A673 (cell line): Measurements from ENCODE around the gene CLCNKA.

Experiments
- EZH2 ChIP-seq: fragments of 200-600 bp; sonication (generic); IDR thresholded peaks from 2 replicates; pipeline ENCODE4 v1.6.1; 2017; ENCODE audit warnings: borderline replicate concordance, low read depth, mild to moderate bottlenecking, mixed read lengths, antibody characterized with exemption, low read length; ENCODE audit not compliant: poor library complexity, severe bottlenecking
- TF ChIP-seq, protein P1 (sequence below): fragments of 300-800, 200-600 bp; sonication (generic); conservative IDR thresholded peaks from 2 replicates; pipeline ENCODE4 v1.5.1; 2017; ENCODE audit warnings: low read depth, mild to moderate bottlenecking, antibody characterized with exemption, low read length, moderate library complexity, mixed read lengths

DNA sequence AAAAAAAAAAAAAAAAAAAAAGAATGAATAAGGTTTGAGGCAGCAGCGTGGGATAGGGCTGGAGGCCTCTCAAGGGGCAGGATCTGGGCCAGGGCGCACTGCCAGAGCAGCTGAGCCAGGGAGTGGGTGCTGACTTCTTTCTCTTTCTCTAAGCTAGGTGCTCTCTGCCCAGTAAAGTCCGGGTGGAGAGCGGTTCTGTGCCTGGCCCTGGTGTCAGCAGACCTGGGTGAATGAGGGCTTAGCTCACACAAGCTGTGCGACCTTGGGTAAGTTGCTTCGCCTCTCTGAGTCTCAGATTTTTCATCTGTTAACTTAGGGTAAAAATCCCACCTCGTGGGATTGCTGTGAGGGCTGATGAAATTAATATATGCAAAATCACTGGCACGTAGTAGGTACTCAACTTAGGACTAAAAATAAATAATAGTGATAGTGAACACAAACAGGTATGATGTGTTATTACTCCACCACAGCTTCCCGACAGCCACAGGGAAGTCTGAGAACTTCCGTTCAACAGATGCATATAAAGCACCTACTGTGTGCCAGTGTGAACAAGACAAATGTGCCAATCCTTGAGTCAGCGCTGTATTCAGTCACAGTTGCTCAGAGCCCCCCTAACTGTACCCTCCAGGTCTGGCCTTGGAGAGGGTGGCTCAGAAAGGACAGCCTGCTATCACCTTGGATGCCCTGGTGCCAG, 53.6 kb downstream of the CLCNKA start:
- TF ChIP-seq, protein P1, sequence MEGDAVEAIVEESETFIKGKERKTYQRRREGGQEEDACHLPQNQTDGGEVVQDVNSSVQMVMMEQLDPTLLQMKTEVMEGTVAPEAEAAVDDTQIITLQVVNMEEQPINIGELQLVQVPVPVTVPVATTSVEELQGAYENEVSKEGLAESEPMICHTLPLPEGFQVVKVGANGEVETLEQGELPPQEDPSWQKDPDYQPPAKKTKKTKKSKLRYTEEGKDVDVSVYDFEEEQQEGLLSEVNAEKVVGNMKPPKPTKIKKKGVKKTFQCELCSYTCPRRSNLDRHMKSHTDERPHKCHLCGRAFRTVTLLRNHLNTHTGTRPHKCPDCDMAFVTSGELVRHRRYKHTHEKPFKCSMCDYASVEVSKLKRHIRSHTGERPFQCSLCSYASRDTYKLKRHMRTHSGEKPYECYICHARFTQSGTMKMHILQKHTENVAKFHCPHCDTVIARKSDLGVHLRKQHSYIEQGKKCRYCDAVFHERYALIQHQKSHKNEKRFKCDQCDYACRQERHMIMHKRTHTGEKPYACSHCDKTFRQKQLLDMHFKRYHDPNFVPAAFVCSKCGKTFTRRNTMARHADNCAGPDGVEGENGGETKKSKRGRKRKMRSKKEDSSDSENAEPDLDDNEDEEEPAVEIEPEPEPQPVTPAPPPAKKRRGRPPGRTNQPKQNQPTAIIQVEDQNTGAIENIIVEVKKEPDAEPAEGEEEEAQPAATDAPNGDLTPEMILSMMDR, result no peak
- TF ChIP-seq EZH2, result no peak
